Measurements from ENCODE around the gene JAK3. TPM values are rescaled to one million over a fixed set of nuclear protein-coding genes. Genes with fewer than 3 reads are reported as not detected.

JAK3 gene
- total RNA-seq (2013; cell fraction: nucleolus; rRNA removed), result 132 and 148 TPM in 2 replicates
- total RNA-seq (2014; rRNA removed), result 30.7 and 31.8 TPM in 2 replicates
- total RNA-seq (2014; rRNA removed; fragmentation: Illumina TruSeq; extraction: Trizol), result 11.5 and 11.6 TPM in 2 replicates
- total RNA-seq (2021), result 64.2 and 67.9 TPM in 2 replicates
- polyA plus RNA-seq (2011; ENCODE audit: low read depth), result 10.1 TPM
- polyA plus RNA-seq (2011; rRNA removed), result 13.1 and 26.9 TPM in 2 replicates
- 32.3 and 35.9 TPM in 2 replicates for polyA plus RNA-seq (2011; cell fraction: cytosol; rRNA removed)
- polyA plus RNA-seq (2011; cell fraction: nucleus; rRNA removed), result 125 and 126 TPM in 2 replicates
- polyA plus RNA-seq (2012), result 21.1 and 21.9 TPM in 2 replicates
- polyA plus RNA-seq (2014; fragmentation: Illumina TruSeq; extraction: Trizol), result 9.8 and 13.9 TPM in 2 replicates
- polyA plus RNA-seq (2014; fragmentation: Nextera tagmentation; extraction: Ambion mirVana), result 10 to 100 TPM in 1 of 2 experiments, 1 to 10 TPM in 1; 7.8 to 37.2 TPM
- polyA plus RNA-seq (2014; rRNA removed), result 36.8 and 39.1 TPM in 2 replicates
- polyA plus RNA-seq (2016; fragmentation: Nextera tagmentation; extraction: Ambion mirVana), result 10 to 100 TPM; 34.8 to 35.8 TPM
- polyA minus RNA-seq (2011; rRNA and poly(A)+ RNA removed), result 22.9 and 33.8 TPM in 2 replicates
- polyA minus RNA-seq (2011; cell fraction: cytosol; rRNA and poly(A)+ RNA removed), result 27.3 and 29.0 TPM in 2 replicates
- 35.3 and 49.3 TPM in 2 replicates for polyA minus RNA-seq (2011; cell fraction: nucleus; rRNA and poly(A)+ RNA removed)
- Bru-seq, nascent RNA, result percentile 77 among the genes with signal in this experiment
- percentile 93 among the genes with signal in this experiment for BruChase-seq, experiment 1, labeled RNA remaining after a 6-hour chase
- BruChase-seq, experiment 2, labeled RNA remaining after a 2-hour chase, result percentile 83 among the genes with signal in this experiment
- long read RNA-seq, experiment 1, full-length matches to known transcripts, result 2 of 27 reads
- long read RNA-seq, experiment 1, partial matches to known transcripts, result 0 of 27 reads
- long read RNA-seq, experiment 1, other reads (novel, unspliced or antisense), result 25 of 27 reads
- long read RNA-seq, experiment 2, partial matches to known transcripts, result 1 of 10 reads
- long read RNA-seq, experiment 2, other reads (novel, unspliced or antisense), result 8 of 10 reads

GRCh38 chr19:17847538-17848366, at the start of gene JAK3:
Gene JAK3 (minus strand): TSS chr19:17847982. CDS start chr19:17844417, 3,565 bp downstream.
- in situ Hi-C loops (cut with MboI) (no loop called here), intact Hi-C loops (cut with micrococcal nuclease; ENCODE audit: unreplicated experiment) (no loop called here)
- peak; percentile 93 for ATAC-seq
- Histone ChIP-seq H3K9ac (ENCODE audit: control insufficient read depth, insufficient read depth, low read length) (peak within 1 kb of the TSS; percentile 83), H4K20me1 (ENCODE audit: control insufficient read depth, insufficient read depth) (no peaks in the 10 kb centered on the region), H3K36me3 (ENCODE audit: control insufficient read depth in 2 of 2, insufficient read depth in 2 of 2, low read length in 1 of 2) (peaks cover 0 to 9% of the 10 kb centered on the region in 2 experiments; a peak in 2 of 4 replicates), H3K4me3 (peak within 1 kb of the TSS; percentile 72), H3K27ac (ENCODE audit: control insufficient read depth, insufficient read depth) (peak within 1 kb of the TSS; percentile 71), H3K9me3 (replicated peaks; ENCODE audit: control insufficient read depth, insufficient read depth, low read length) (no peaks in the 10 kb centered on the region; the same call in 2 of the 3 replicates), H3K4me2 (ENCODE audit: control insufficient read depth, insufficient read depth) (peak within 1 kb of the TSS; percentile 86), H3K4me1 (ENCODE audit: control insufficient read depth, insufficient read depth, low read length) (peaks cover 36% of the 10 kb centered on the region), H3K27me3 (replicated peaks in 1 of 2; ENCODE audit: control insufficient read depth in 2 of 2, insufficient read depth in 2 of 2, low read length in 1 of 2) (no peaks in the 10 kb centered on the region), H2AFZ (ENCODE audit: control insufficient read depth, low read depth, low read length) (peak within 1 kb of the TSS; percentile 52), H3K79me2 (ENCODE audit: control insufficient read depth, insufficient read depth, low read length) (peaks cover 28% of the 10 kb centered on the region)
- SMC1A ChIA-PET (ENCODE audit: uncharacterized antibody, unreplicated experiment), result interaction anchor here (0.6 to 2.9 kb wide), 6 partner anchors 8 to 141 kb away, joined by 3 to 9 read pairs (median 4); partner anchors contain the start of genes CCDC124 and RPL18A
- WGBS (ENCODE audit: insufficient coverage, insufficient replicate concordance, low lambda C conversion rate, missing lambda C conversion rate), result 2% methylated on average over 27 of the region's 40 CpGs
- FAIRE-seq, result peak; percentile 47
- POLR2A ChIA-PET, result interaction anchor here (0.5 to 1.8 kb wide), 7 partner anchors 12 to 333 kb away, joined by 3 to 11 read pairs (median 6); partner anchors contain the start of gene CCDC124
- peak; percentile 77 for DNase-seq (ENCODE audit: low read depth, low spot score)
- CTCF ChIA-PET, result interaction anchor here (0.6 to 1.7 kb wide), 6 partner anchors 12 to 480 kb away, joined by 3 to 8 read pairs (median 5); partner anchors contain the start of gene RPL18A
- RAD21 ChIA-PET (ENCODE audit: unreplicated experiment), result interaction anchor here (0.5 to 5.3 kb wide), 11 partner anchors 11 to 550 kb away, joined by 3 to 56 read pairs (median 3); partner anchors contain the start of genes CCDC124, MAP1S and RPL18A
- no TSS peak for BruUV-seq (replicated peaks)
- TF ChIP-seq NFYB (IDR thresholded peaks at IDR 0.05; ENCODE audit: insufficient read depth, low read depth, low read length), result no peak
- peak; percentile 49 for TF ChIP-seq NRF1 (conservative IDR thresholded peaks at IDR 0.05; ENCODE audit: low read depth, low read length)
- TF ChIP-seq YY1 (IDR thresholded peaks at IDR 0.05; ENCODE audit: low read depth, low read length), result peak; percentile 51; the same call in 1 of the 2 replicates
- peak; percentile 82 for TF ChIP-seq GATAD2B (conservative IDR thresholded peaks at IDR 0.05; ENCODE audit: low read depth)
- TF ChIP-seq TBL1XR1 (IDR thresholded peaks at IDR 0.05; ENCODE audit: low read depth, low read length), result 0 out of 2 replicates have a peak, but pooled peaks have one; percentile 73
- peak; percentile 85 for TF ChIP-seq CHD2 (IDR thresholded peaks at IDR 0.05; ENCODE audit: borderline replicate concordance, low read depth, low read length)
- peak; percentile 80 to 85 for TF ChIP-seq IKZF2 (IDR thresholded peaks at IDR 0.05)
- peak; percentile 81 for TF ChIP-seq SP1 (IDR thresholded peaks at IDR 0.05; ENCODE audit: low read depth, low read length)
- no peak for TF ChIP-seq TARDBP (IDR thresholded peaks at IDR 0.05; ENCODE audit: borderline replicate concordance)
- TF ChIP-seq CBFB (IDR thresholded peaks at IDR 0.05; ENCODE audit: low read depth), result peak; percentile 64; the same call in 1 of the 2 replicates
- no peak for TF ChIP-seq FOXK2 (IDR thresholded peaks at IDR 0.05)
- peak; percentile 79 for TF ChIP-seq IKZF1 (conservative IDR thresholded peaks at IDR 0.05)
- TF ChIP-seq, protein P1, sequence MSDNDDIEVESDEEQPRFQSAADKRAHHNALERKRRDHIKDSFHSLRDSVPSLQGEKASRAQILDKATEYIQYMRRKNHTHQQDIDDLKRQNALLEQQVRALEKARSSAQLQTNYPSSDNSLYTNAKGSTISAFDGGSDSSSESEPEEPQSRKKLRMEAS (IDR thresholded peaks at IDR 0.05; ENCODE audit: low read depth, low read length), result no peak
- TF ChIP-seq POU2F2 (IDR thresholded peaks at IDR 0.05; ENCODE audit: borderline replicate concordance, low read depth, low read length), result peak; percentile 70; the same call in 2 of the 3 replicates
- no peak for TF ChIP-seq NFYA (IDR thresholded peaks at IDR 0.05; ENCODE audit: borderline replicate concordance, low read depth, low read length)
- TF ChIP-seq SIN3A (IDR thresholded peaks at IDR 0.05; ENCODE audit: low read depth, low read length), result peak; percentile 44; the same call in 1 of the 2 replicates

Measured in GM12878 (cell line).